ENCODE results near the gene GPD1. TPM values are rescaled to one million over a fixed set of nuclear protein-coding genes. Genes with fewer than 3 reads are reported as not detected.
A peak's percentile ranks its signal among the peaks of the same experiment; 100 is the strongest.

GPD1 gene
- total and polyA plus RNA-seq, 9 of the 15 experiments (the other 6 are each of a cell fraction or from before 2014, with no cell fraction given): 0.13 to 1.00 (median 0.55) TPM

GRCh38 chr12:50110127-50110761 is 6.4 kb downstream of the GPD1 start (continued):
- TF ChIP-seq PBX2 (CRISPR knock-in tag; IDR thresholded peaks at IDR 0.05; ENCODE audit: low read depth): no peak
- 0 out of 2 replicates have a peak, but pooled peaks have one; percentile 18 for TF ChIP-seq PBX2 (tag; conservative IDR thresholded peaks at IDR 0.05; ENCODE audit: low read depth)
- TF ChIP-seq ESRRA (IDR thresholded peaks at IDR 0.05; ENCODE audit: borderline replicate concordance, low read depth): peak; percentile 64; the same call in 1 of the 2 replicates
- TF ChIP-seq CREM (IDR thresholded peaks at IDR 0.05; ENCODE audit: low read depth): peak; percentile 7; the same call in 1 of the 2 replicates
- 0 out of 2 replicates have a peak, but pooled peaks have one; percentile 56 for TF ChIP-seq HDGF (IDR thresholded peaks at IDR 0.05)
- TF ChIP-seq GATAD2B (IDR thresholded peaks at IDR 0.05; ENCODE audit: borderline replicate concordance): no peak
- TF ChIP-seq ARID4B (CRISPR knock-in tag; IDR thresholded peaks at IDR 0.05): peak; percentile 47; the same call in 1 of the 2 replicates
- TF ChIP-seq JUN (IDR thresholded peaks at IDR 0.05; ENCODE audit: borderline replicate concordance, low read depth, low read length): no peak
- no peak for TF ChIP-seq JUN (CRISPR knock-in tag; IDR thresholded peaks at IDR 0.05; ENCODE audit: borderline replicate concordance)
- TF ChIP-seq SPI1 (IDR thresholded peaks at IDR 0.05; ENCODE audit: borderline replicate concordance, low read depth, low read length): 0 out of 2 replicates have a peak, but pooled peaks have one; percentile 17
- no peak for TF ChIP-seq HDAC3 (IDR thresholded peaks at IDR 0.05; ENCODE audit: borderline replicate concordance, partially characterized antibody)
- no peak for TF ChIP-seq ARID3A (IDR thresholded peaks at IDR 0.05; ENCODE audit: borderline replicate concordance, low read depth, low read length)
- no peak for TF ChIP-seq ATF3 (IDR thresholded peaks at IDR 0.05)
- TF ChIP-seq ATF3 (CRISPR knock-in tag; conservative IDR thresholded peaks at IDR 0.05): no peak
- TF ChIP-seq CTBP1 (IDR thresholded peaks at IDR 0.05; ENCODE audit: borderline replicate concordance): peak; percentile 67; the same call in 1 of the 2 replicates
- TF ChIP-seq LEF1 (IDR thresholded peaks at IDR 0.05): 0 out of 2 replicates have a peak, but pooled peaks have one; percentile 40
- TF ChIP-seq JUND (IDR thresholded peaks at IDR 0.05; ENCODE audit: borderline replicate concordance, low read depth, low read length): peak; percentile 42; the same call in 1 of the 2 replicates
- TF ChIP-seq JUND (tag; IDR thresholded peaks at IDR 0.05; ENCODE audit: borderline replicate concordance, low read depth, low read length): no peak; the same call in 2 of the 3 replicates
